Thoracic aorta endothelial cell (primary cell): Measurements from ENCODE around the gene IL15. TPM values are rescaled to one million over a fixed set of nuclear protein-coding genes. Genes with fewer than 3 reads are reported as not detected.

Experiments
- total RNA-seq: library from RNA; depleted of rRNA; stranded (reverse); fragments of >200 nt; gene quantifications from 2 replicates; pipeline ENCODE4 v1.2.3, GENCODE V29; 2012

Gene IL15, protein sequence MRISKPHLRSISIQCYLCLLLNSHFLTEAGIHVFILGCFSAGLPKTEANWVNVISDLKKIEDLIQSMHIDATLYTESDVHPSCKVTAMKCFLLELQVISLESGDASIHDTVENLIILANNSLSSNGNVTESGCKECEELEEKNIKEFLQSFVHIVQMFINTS
- total RNA-seq: 1.9 and 2.7 TPM in 2 replicates

DNA sequence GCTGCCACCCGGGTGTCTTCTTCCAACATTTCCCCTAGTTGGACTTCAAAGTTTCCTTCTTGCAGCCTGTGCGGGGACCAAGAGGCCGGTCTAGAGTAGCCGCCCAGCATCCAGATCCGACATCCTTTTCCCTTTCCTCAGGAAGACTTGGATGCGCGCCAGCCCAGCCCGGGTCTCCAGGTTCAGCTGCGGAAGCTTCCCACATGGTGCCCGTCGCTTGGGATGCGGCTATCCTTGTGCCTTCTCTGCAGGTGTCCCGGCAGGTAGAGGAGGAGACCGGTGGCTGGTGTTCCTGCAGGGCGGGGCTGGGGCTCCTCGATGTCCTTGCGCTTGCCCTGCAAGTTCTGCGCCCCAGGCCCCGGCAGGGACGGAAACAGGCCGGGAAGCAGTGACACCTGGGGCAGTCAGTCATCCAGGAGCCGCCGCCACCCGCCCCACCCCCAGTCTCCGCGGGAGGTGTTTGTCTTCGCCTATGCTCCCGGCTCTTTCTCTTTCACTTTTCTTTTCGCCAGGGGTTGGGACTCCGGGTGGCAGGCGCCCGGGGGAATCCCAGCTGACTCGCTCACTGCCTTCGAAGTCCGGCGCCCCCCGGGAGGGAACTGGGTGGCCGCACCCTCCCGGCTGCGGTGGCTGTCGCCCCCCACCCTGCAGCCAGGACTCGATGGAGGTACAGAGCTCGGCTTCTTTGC, at the start of gene IL15:
TSS of gene IL15 (plus strand) at position 502 of the 689 bp plus-strand sequence. CDS start 82,882 bp downstream, outside the sequence.

